ENCODE results near the gene LHFPL3. TPM values are rescaled to one million over a fixed set of nuclear protein-coding genes. Genes with fewer than 3 reads are reported as not detected.

The LHFPL3 gene
- total RNA-seq, 1 experiment from 2014 or later: not detected

DNA sequence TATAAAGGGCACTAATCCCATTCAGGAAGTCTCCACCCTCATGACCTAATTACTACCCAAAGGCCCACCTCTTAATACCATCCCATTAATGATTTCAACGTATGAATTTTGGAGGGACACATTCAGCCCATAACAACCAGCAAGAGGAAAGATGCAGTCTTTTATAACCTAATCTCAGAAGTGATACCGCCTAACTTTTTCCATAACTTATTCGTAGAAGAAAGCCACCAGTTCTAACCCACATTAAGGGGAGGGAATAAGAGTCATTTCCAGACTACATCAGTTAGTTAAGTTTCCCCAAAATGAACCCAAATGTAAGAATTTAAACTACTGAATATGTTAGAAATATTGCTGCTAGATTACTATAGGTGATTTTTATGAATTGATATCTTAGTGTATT is 32.1 kb upstream of the LHFPL3 start:
- Histone ChIP-seq H3K27me3 (ENCODE audit: insufficient read depth, low read length) (no peaks in the 10 kb centered on the region), H2AFZ (ENCODE audit: low read length) (no peak overlapping the region), H4K8ac (replicated peaks; ENCODE audit: insufficient read length, low read depth, low read length) (no peak overlapping the region), H3K27ac (ENCODE audit: insufficient read length, low read depth, low read length) (no peak overlapping the region), H3K79me2 (ENCODE audit: insufficient read depth, low read length) (no peaks in the 10 kb centered on the region), H3K9ac (ENCODE audit: extremely low read depth, insufficient read length, low read length) (no peak overlapping the region), H3K4me1 (ENCODE audit: insufficient read depth, low read length) (no peaks in the 10 kb centered on the region), H3K18ac (ENCODE audit: insufficient read length, low read depth, low read length) (no peak overlapping the region), H2BK120ac (ENCODE audit: low read depth, low read length, poor library complexity, severe bottlenecking) (no peak overlapping the region), H4K5ac (ENCODE audit: insufficient read length, low read depth, low read length) (no peak overlapping the region), H2BK20ac (ENCODE audit: low read depth, low read length, poor library complexity, severe bottlenecking) (no peak overlapping the region), H3K56ac (ENCODE audit: insufficient read length, low read depth, low read length) (no peak overlapping the region), H3K14ac (ENCODE audit: insufficient read depth, low read length) (no peak overlapping the region), H2BK5ac (ENCODE audit: insufficient read length, low read length) (no peak overlapping the region), H3K23ac (ENCODE audit: insufficient read length, low read depth, low read length) (no peak overlapping the region), H3T11ph (ENCODE audit: low read length) (no peak overlapping the region), H4K91ac (ENCODE audit: insufficient read length, low read depth, low read length) (no peak overlapping the region), H3K9me3 (ENCODE audit: control insufficient read depth, low read depth, low read length) (no peaks in the 10 kb centered on the region), H3K23me2 (ENCODE audit: insufficient read length, low read depth, low read length, poor library complexity, severe bottlenecking) (no peaks in the 10 kb centered on the region), H3K4me2 (ENCODE audit: insufficient read depth, insufficient read length, low read length) (no peak overlapping the region), H4K20me1 (ENCODE audit: control insufficient read depth, insufficient read depth, insufficient read length) (no peaks in the 10 kb centered on the region), H2BK15ac (ENCODE audit: low read depth, low read length) (no peak overlapping the region), H2AK5ac (ENCODE audit: insufficient read length, low read length) (no peak overlapping the region), H3K4ac (ENCODE audit: low read depth, low read length) (no peak overlapping the region), H2BK12ac (ENCODE audit: insufficient read length, low read depth, low read length) (no peak overlapping the region), H3K79me1 (ENCODE audit: insufficient read depth, low read depth, low read length, poor library complexity, severe bottlenecking) (no peaks in the 10 kb centered on the region)
- no CpG with 5 or more reads among the region's 3 CpGs for WGBS (ENCODE audit: extremely low coverage, insufficient read length, low lambda C conversion rate)
- no peak for DNase-seq
- peaks cover 6% of the 10 kb centered on the region for H3K27me3 Mint-ChIP-seq (ENCODE audit: low read depth)
- peaks cover 0 to 6% of the 10 kb centered on the region in 2 experiments; a peak in 1 of 5 replicates for H3K9me3 Mint-ChIP-seq
- H3K27ac Mint-ChIP-seq: no peak overlapping the region
- peaks cover 0 to 5% of the 10 kb centered on the region in 2 experiments; a peak in 2 of 4 replicates for H3K4me1 Mint-ChIP-seq
- TF ChIP-seq, protein P1, sequence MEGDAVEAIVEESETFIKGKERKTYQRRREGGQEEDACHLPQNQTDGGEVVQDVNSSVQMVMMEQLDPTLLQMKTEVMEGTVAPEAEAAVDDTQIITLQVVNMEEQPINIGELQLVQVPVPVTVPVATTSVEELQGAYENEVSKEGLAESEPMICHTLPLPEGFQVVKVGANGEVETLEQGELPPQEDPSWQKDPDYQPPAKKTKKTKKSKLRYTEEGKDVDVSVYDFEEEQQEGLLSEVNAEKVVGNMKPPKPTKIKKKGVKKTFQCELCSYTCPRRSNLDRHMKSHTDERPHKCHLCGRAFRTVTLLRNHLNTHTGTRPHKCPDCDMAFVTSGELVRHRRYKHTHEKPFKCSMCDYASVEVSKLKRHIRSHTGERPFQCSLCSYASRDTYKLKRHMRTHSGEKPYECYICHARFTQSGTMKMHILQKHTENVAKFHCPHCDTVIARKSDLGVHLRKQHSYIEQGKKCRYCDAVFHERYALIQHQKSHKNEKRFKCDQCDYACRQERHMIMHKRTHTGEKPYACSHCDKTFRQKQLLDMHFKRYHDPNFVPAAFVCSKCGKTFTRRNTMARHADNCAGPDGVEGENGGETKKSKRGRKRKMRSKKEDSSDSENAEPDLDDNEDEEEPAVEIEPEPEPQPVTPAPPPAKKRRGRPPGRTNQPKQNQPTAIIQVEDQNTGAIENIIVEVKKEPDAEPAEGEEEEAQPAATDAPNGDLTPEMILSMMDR (conservative IDR thresholded peaks at IDR 0.05): no peak
- H3K4me3 Mint-ChIP-seq: no peak overlapping the region
- peaks cover 0 to 6% (median 0%) of the 10 kb centered on the region in 3 experiments; a peak in 2 of 7 replicates for H3K36me3 Mint-ChIP-seq (ENCODE audit: insufficient read depth in 1 of 3, low read depth in 3 of 3)
